GM12891 (cell line): ENCODE measurements around the gene FSD2.

Experiments used
- DNase-seq: peaks from one replicate; pipeline ENCODE4 v3.0.0; 2011; ENCODE audit warnings: low spot score; ENCODE audit not compliant: insufficient read length
- FAIRE-seq: peaks from 2 replicates; lab custom pipeline; 2011; peaks lifted over from hg19 to GRCh38; lab: Jason Lieb, UNC
- PAX5 ChIP-seq: IDR thresholded peaks from 2 replicates; pipeline ENCODE4 v1.6.1; 2011; ENCODE audit warnings: low read length, moderate library complexity, mild to moderate bottlenecking; ENCODE audit not compliant: insufficient read depth, severe bottlenecking
- POLR2A ChIP-seq: IDR thresholded peaks from 2 replicates; pipeline ENCODE4 v1.6.1; 2011; ENCODE audit warnings: low read depth, low read length, control low read depth
- POLR2AphosphoS5 ChIP-seq: IDR thresholded peaks from 2 replicates; pipeline ENCODE4 v1.6.1; 2011; ENCODE audit warnings: low read depth, low read length, control low read depth
- POU2F2 ChIP-seq: IDR thresholded peaks from 2 replicates; pipeline ENCODE4 v1.6.1; 2011; ENCODE audit warnings: low read depth, mild to moderate bottlenecking, control low read depth, low read length, moderate library complexity
- SPI1 ChIP-seq: IDR thresholded peaks from 2 replicates; pipeline ENCODE4 v1.6.1; 2011; ENCODE audit warnings: low read depth, low read length, control low read depth
- TAF1 ChIP-seq: IDR thresholded peaks from 2 replicates; pipeline ENCODE4 v1.6.1; 2011; ENCODE audit warnings: low read depth, low read length, control low read depth

FSD2 gene

GRCh38 chr15:82847703-82848102 lies 41.8 kb upstream of the FSD2 start:
- TF ChIP-seq PAX5 (no peak), POLR2A (no peak), TAF1 (no peak)
- FAIRE-seq (no peak), DNase-seq (no peak)

DNA sequence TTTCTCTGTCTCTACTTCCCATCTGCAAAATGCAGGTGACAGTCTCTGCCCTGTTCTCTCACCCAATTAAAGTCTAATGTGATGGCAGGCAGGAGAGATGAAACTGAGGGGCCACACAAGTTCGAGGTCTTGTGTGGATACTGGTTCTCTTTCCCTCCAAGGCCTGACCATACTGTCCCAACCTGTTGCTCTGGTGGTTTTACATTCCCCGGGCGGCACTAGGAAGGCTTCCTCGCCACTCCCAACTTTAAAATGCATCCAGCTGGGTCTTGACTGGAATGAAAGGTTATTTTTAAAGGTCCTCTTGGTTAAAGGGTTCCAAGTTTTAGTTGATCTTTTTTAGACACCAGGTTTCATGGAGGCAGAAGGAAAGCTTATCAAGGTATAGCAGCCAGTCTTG lies 40.8 kb upstream of the FSD2 start:
- TF ChIP-seq PAX5 (no peak), POLR2A (no peak), SPI1 (no peak), TAF1 (no peak), POLR2AphosphoS5 (no peak), POU2F2 (no peak)
- no peak for FAIRE-seq
- no peak for DNase-seq

DNA sequence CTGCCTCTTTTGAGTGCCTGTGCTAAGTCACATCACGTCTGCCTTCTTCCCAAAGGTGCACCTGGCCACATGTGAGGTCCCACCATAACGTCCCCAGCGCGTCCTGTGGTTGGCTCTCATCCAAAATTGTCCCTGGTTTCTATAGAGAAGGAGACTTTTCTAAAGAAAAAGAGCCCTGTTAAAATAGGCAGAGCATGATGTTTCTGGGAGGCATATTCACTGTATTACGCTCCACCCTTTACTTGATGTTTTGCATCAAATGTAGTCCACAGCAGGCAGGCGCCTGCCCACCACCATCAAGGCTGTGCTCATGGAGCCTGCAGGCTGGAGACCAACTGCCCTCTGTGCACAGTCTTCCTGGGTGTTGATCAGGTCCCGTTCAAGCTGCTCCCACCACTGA lies 39.8 kb upstream of the FSD2 start:
- no peak for FAIRE-seq
- TF ChIP-seq TAF1: no peak
- TF ChIP-seq POU2F2: no peak
- no peak for TF ChIP-seq POLR2AphosphoS5
- no peak for TF ChIP-seq SPI1
- TF ChIP-seq POLR2A: no peak
- TF ChIP-seq PAX5: no peak
- DNase-seq: no peak

GRCh38 chr15:82843566-82843965 lies 37.7 kb upstream of the FSD2 start:
- no peak for FAIRE-seq

DNA sequence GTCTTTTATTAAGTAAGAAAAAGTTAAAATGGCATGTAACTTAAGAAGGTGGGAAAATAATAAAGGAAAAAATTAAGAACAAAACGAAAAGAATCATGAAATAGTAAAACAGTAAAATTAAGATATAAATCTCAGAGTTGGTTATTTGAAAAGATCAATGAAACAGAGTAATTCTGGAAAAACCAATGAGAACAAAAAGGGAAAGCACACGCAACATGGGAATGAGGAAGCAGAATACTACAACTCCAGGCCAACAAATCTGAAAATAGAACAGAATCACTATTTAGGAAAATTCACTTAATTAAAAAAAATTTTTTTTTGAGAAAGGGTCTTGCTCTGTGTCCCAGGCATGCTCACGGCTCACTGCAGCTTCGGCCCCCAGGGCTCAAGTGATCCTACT lies 34.3 kb upstream of the FSD2 start:
- TF ChIP-seq TAF1: no peak
- TF ChIP-seq POLR2A: no peak
- no peak for TF ChIP-seq POLR2AphosphoS5
- no peak for TF ChIP-seq SPI1
- TF ChIP-seq POU2F2: no peak
- TF ChIP-seq PAX5: no peak
- no peak for DNase-seq
- FAIRE-seq: no peak

More at GRCh38 chr15:82843566-82843965, 37.7 kb upstream of the FSD2 start:
- DNase-seq: no peak
- TF ChIP-seq SPI1 (no peak), PAX5 (no peak), POLR2A (no peak), TAF1 (no peak)

GRCh38 chr15:82839136-82839535 lies 33.3 kb upstream of the FSD2 start:
- FAIRE-seq: no peak
- no peak for TF ChIP-seq SPI1
- TF ChIP-seq POLR2A: no peak
- TF ChIP-seq POLR2AphosphoS5: no peak
- TF ChIP-seq TAF1: no peak
- TF ChIP-seq POU2F2: no peak
- TF ChIP-seq PAX5: no peak
- no peak for DNase-seq

GRCh38 chr15:82838096-82838735 lies 32.3 kb upstream of the FSD2 start:
- DNase-seq: no peak
- no peak for TF ChIP-seq TAF1
- no peak for TF ChIP-seq POLR2A
- TF ChIP-seq PAX5: no peak
- no peak for TF ChIP-seq SPI1
- peak; percentile 35; the same call in 1 of the 2 replicates for TF ChIP-seq POLR2AphosphoS5
- TF ChIP-seq POU2F2: no peak
- no peak for FAIRE-seq

DNA sequence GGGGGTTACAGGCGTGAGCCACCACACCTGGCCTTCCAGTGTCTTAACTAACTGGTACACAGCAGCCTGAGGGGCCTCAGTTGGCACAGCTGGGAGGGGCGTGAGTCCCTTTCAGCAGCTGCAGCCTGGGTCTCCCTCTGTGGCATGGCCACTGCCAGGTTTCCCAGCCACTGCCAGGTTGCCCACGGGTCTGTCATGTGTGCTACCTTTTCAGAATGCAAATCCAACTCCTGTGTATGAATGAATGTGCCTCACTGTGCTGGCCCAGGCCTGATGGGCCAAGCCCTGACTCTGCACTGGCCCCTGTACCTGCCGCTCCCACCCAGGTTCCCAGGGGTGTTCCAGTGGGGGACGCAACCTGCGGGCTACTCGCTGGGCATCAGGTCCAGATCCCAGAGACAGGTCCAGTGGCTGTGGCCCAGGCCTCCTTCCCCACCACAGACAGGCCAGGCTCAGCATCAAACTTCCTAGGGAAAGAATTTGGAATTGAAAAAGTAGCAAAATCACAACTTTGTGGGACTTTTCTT lies 29.6 kb upstream of the FSD2 start:
- no peak for DNase-seq
- TF ChIP-seq SPI1: no peak
- TF ChIP-seq POLR2AphosphoS5: peak; percentile 54; the same call in 1 of the 2 replicates
- no peak for TF ChIP-seq POLR2A
- TF ChIP-seq PAX5: no peak
- TF ChIP-seq TAF1: no peak
- FAIRE-seq: no peak

DNA sequence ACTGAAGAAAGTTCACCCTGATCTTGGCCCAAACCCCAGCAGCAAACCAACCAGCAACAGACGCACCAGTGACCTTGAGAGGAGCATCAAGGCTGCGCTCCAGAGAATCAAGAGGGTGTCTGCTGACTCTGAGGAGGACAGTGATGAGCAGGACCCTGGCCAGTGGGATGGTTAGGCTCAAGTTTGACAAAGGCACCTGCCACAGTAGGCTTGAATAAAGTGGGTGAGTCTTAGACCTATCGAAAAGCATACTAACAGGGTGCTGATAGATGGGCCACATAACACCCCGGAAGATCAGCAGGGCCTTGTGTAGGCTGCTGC lies 27.5 kb upstream of the FSD2 start:
- DNase-seq: no peak
- TF ChIP-seq SPI1 (no peak), TAF1 (no peak), POU2F2 (no peak), POLR2A (no peak), POLR2AphosphoS5 (no peak), PAX5 (no peak)
- FAIRE-seq: no peak
